ENCODE results near the gene TAS1R1.
"Not testable (repeated sequence)": the region's sequence is repeated elsewhere in the genome, so short reads cannot be mapped to it uniquely, and the experiment has no call there.

TAS1R1 gene

DNA sequence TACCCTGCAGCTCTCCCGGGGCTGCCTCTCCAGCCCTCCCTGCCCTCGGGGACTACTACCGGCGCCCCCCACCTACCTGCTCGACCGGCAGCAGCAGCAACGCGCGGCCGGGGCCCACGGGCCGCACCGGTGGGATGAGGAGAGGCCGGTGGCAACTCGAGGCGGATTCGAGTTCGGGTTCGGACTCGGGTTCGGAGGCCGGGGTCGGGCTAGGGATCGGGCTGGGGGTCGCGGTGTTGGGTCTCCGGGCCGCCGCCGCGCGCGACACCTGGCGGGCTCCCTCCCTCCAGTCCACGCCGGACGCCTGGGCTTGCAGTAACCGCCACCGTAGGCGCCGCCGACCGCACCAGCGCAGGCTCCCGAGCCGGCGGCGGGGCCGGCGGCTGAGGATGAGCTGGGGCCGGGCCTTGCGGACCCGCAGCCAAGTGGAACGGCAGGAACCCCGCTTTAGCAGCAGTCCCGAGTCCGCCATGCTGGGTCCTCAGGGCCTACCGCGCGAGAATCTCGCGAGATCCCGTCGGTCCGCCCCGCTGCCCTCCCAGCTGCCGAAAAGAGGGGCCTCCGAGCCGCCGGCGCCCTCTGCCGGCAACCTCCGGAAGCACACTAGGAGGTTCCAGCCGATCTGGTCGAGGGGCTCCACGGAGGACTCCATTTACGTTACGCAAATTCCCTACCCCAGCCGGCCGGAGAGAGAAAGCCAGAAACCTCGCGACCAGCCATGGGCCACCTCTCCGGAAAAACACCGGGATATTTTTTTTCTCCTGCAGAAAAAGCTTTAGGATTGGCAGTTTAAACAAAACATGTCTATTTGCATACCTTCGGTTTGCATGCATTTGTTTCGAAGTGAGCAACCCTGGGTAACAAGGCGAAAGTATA, 838 bp upstream of the TAS1R1 start, which contains the start of gene NOL9:
Gene NOL9 (minus strand): TSS at position 483 of the 876 bp plus-strand sequence. CDS start 11 bp downstream, at position 472.
- TF ChIP-seq, protein P1, sequence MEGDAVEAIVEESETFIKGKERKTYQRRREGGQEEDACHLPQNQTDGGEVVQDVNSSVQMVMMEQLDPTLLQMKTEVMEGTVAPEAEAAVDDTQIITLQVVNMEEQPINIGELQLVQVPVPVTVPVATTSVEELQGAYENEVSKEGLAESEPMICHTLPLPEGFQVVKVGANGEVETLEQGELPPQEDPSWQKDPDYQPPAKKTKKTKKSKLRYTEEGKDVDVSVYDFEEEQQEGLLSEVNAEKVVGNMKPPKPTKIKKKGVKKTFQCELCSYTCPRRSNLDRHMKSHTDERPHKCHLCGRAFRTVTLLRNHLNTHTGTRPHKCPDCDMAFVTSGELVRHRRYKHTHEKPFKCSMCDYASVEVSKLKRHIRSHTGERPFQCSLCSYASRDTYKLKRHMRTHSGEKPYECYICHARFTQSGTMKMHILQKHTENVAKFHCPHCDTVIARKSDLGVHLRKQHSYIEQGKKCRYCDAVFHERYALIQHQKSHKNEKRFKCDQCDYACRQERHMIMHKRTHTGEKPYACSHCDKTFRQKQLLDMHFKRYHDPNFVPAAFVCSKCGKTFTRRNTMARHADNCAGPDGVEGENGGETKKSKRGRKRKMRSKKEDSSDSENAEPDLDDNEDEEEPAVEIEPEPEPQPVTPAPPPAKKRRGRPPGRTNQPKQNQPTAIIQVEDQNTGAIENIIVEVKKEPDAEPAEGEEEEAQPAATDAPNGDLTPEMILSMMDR (IDR thresholded peaks at IDR 0.05; ENCODE audit: insufficient read depth, missing control alignments) = peak; percentile 81

DNA sequence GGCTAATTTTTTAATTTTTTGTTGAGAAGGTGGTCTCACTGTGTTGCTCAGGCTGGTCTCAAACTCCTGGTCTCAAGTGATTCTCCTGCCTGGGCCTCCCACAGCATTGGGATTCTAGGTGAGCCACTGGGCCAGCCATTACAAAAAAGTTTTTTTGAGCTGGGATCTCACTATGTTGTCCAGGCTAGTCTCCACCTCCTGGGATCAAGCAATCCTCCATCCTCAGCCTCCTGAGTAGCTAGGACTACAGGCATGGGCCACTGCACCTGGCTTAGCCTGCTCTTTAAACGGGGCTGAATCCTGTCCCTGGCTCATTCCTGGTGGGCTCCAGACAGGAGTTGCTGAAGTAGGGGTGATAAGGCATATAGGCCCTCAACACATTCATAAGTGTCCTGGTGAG, 2.5 kb downstream of the TAS1R1 start:
- TF ChIP-seq, protein P1 (IDR thresholded peaks at IDR 0.05; ENCODE audit: insufficient read depth, missing control alignments) = no peak
- no peak for FAIRE-seq
- DNase-seq (ENCODE audit: insufficient read length, low spot score) = no peak

More for the DNA sequence above, 838 bp upstream of the TAS1R1 start, which contains the start of gene NOL9:
- FAIRE-seq (no peak), DNase-seq (ENCODE audit: insufficient read length, low spot score) (peak; percentile 61)

DNA sequence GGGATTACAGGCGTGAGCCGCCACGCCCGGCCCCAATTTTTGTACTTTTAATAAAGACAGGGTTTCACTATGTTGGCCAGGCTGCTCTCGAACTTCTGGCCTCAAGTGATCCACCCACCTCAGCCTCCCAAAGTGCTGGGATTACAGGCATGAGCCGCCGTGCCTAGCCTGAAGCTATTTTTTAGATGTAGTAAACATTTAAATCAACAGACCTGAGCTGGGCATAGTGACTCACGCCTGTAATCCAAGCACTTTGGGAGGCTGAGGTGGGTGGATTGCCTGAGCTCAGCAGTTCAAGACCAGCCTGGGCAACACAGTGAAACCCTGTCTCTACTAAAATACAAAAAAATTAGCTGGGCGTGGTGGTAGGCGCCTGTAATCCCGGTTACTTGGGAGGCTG, 4.1 kb downstream of the TAS1R1 start:
- not testable (repeated sequence) for DNase-seq (ENCODE audit: insufficient read length, low spot score); FAIRE-seq

DNA sequence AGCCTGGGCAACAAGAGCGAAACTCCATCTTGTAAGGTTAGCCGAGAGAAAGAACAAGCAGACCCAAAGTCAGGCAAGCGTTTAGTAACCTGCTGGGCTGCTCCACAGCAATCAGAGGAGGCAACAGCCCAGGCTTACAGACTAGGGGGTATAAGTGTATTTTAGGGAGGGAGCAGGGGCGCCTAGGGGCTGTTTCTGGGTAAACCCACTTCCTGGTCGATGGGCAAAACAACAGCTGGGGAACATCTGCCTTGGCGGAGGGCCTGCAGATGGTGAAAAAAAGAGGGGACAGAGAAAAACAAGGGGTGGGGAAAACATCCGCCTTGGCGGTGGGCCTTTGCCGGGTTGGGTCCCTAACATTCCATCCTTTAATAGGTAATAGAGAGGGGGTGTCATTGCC, 5.2 kb downstream of the TAS1R1 start:
- TF ChIP-seq, protein P1 (IDR thresholded peaks at IDR 0.05; ENCODE audit: insufficient read depth, missing control alignments) = no peak
- DNase-seq (ENCODE audit: insufficient read length, low spot score) (no peak), FAIRE-seq (no peak)

DNA sequence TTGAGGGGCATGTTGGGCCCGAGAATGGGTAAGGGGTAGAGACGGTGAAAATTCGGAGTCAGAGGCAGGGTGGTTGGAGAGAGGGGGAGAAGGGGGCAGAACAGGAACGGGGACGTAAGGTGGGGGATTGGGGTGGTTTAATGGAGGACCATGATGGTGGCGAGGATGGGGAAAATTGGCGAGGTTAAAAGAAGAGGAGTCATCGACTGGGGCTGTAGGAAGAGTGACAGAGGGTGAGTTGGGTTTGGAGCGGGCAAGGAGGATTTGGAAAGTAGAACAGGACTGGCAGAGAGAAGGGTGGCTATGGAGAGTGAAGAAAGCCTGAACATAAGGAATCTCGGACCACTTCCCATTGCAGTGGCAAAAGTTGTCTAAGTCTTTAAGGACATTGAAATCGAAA, 13.9 kb downstream of the TAS1R1 start:
- DNase-seq (ENCODE audit: insufficient read length, low spot score) = no peak
- no peak for FAIRE-seq
- TF ChIP-seq, protein P1 (IDR thresholded peaks at IDR 0.05; ENCODE audit: insufficient read depth, missing control alignments) = no peak

DNA sequence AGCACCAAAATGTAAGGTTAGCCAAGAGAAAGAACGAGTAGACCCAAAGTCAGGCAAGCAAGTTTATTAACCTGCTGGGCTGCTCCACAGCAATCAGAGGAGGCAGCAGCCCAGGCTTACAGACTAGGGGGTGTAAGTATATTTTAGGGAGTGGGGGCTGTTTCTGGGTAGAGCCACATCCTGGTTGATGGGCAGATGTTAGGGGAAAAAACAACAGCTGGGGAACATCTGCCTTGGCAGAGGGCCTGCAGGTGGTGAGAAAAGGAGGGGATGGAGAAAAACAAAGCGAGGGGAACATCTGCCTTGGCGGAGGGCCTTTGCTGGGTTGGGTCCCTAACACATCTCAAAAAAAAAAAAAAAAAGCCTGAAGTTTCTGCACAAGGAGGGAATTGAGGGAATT, 15.0 kb downstream of the TAS1R1 start:
- DNase-seq (ENCODE audit: insufficient read length, low spot score) = no peak
- no peak for FAIRE-seq
- TF ChIP-seq, protein P1 (IDR thresholded peaks at IDR 0.05; ENCODE audit: insufficient read depth, missing control alignments) = no peak

DNA sequence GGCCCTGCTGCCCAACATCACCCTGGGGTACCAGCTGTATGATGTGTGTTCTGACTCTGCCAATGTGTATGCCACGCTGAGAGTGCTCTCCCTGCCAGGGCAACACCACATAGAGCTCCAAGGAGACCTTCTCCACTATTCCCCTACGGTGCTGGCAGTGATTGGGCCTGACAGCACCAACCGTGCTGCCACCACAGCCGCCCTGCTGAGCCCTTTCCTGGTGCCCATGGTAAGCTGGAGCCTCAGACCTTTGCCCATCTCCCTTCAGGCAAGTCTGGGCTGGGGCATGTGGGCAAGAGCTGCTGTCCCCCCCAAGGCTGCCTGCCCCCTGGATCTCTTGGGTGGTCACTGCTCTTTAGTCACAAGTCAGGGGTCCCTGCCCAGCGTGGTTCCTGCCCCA, 15.9 kb downstream of the TAS1R1 start:
- TF ChIP-seq, protein P1 (IDR thresholded peaks at IDR 0.05; ENCODE audit: insufficient read depth, missing control alignments) = no peak
- DNase-seq (ENCODE audit: insufficient read length, low spot score) = no peak
- no peak for FAIRE-seq

All from D721Med (cell line).